ENCODE data around the gene HNRNPM. TPM values are rescaled to one million over a fixed set of nuclear protein-coding genes. Genes with fewer than 3 reads are reported as not detected.

HNRNPM gene
- total RNA-seq, 4 donors from 2014 or later = 42.5 to 74.6 (median 57.8) TPM

- Histone ChIP-seq H3K27ac (peak overlapping the region in 2 of 4 donors; percentile 8 to 100), H3K4me1 (peaks cover 54 to 56% of the 10 kb centered on the region in 2 donors), H3K9me3 (no peaks in the 10 kb centered on the region), H3K36me3 (peaks cover 0 to 12% of the 10 kb centered on the region in 2 donors), H3K27me3 (no peaks in the 10 kb centered on the region), H3K4me3 (no peak overlapping the region)
- DNase-seq = peak; percentile 41 to 54
- in situ Hi-C loops (cut with MboI; ENCODE audit: low sequenced_read_pairs in 4 of 4) = loop anchor here in 2 of 4 donors (5.0 kb wide), 2 partner anchors 39 to 44 kb away; no protein-coding TSS in a partner anchor
- peak in 1 of 2 donors; percentile 18 for ATAC-seq
- intact Hi-C loops (cut with DNase I; ENCODE audit: low total_unique reads) = loop anchor here (1.0 kb wide), 1 partner anchor 42 kb away; no protein-coding TSS in a partner anchor
- TF ChIP-seq CTCF (IDR thresholded peaks at IDR 0.05 in 4 of 5, conservative IDR thresholded peaks at IDR 0.05 in 1 of 5) = peak; percentile 35 to 74 (median 65)
- TF ChIP-seq POLR2A (IDR thresholded peaks at IDR 0.05) = no peak
Observed at GRCh38 chr19:8396563-8397203, 48.1 kb upstream of the HNRNPM start.

GRCh38 chr19:8397271-8397670, 47.5 kb upstream of the HNRNPM start:
- TF ChIP-seq CTCF (IDR thresholded peaks at IDR 0.05 in 4 of 5, conservative IDR thresholded peaks at IDR 0.05 in 1 of 5) (no peak), POLR2A (IDR thresholded peaks at IDR 0.05) (no peak)
- no peak overlapping the region for H3K4me3 ChIP-seq
- no peaks in the 10 kb centered on the region for H3K9me3 ChIP-seq
- peaks cover 2 to 17% of the 10 kb centered on the region in 2 donors for H3K36me3 ChIP-seq
- peak overlapping the region in 1 of 4 donors; percentile 8 for H3K27ac ChIP-seq
- ATAC-seq = no peak
- no peaks in the 10 kb centered on the region for H3K27me3 ChIP-seq
- intact Hi-C loops (cut with DNase I; ENCODE audit: low total_unique reads) = no loop called here
- in situ Hi-C loops (cut with MboI; ENCODE audit: low sequenced_read_pairs in 4 of 4) = loop anchor here in 2 of 4 donors (5.0 kb wide), 2 partner anchors 40 to 45 kb away; no protein-coding TSS in a partner anchor
- H3K4me1 ChIP-seq = peaks cover 48 to 50% of the 10 kb centered on the region in 2 donors
- DNase-seq = no peak

GRCh38 chr19:8397746-8398310, 46.9 kb upstream of the HNRNPM start:
- Histone ChIP-seq H3K9me3 (no peaks in the 10 kb centered on the region), H3K27me3 (no peaks in the 10 kb centered on the region), H3K27ac (no peak overlapping the region), H3K4me3 (no peak overlapping the region), H3K36me3 (peaks cover 2 to 22% of the 10 kb centered on the region in 2 donors), H3K4me1 (peaks cover 43 to 45% of the 10 kb centered on the region in 2 donors)
- DNase-seq (no peak), ATAC-seq (no peak)
- intact Hi-C loops (cut with DNase I; ENCODE audit: low total_unique reads) (no loop called here), in situ Hi-C loops (cut with MboI; ENCODE audit: low sequenced_read_pairs in 4 of 4) (loop anchor here in 2 of 4 donors (5.0 kb wide), 2 partner anchors 41 to 46 kb away; no protein-coding TSS in a partner anchor)
- TF ChIP-seq POLR2A (IDR thresholded peaks at IDR 0.05) = no peak
- no peak for TF ChIP-seq CTCF (IDR thresholded peaks at IDR 0.05 in 4 of 5, conservative IDR thresholded peaks at IDR 0.05 in 1 of 5)

- H3K27ac ChIP-seq = no peak overlapping the region
- no peaks in the 10 kb centered on the region for H3K9me3 ChIP-seq
- H3K27me3 ChIP-seq = no peaks in the 10 kb centered on the region
- DNase-seq (no peak), ATAC-seq (no peak)
- TF ChIP-seq CTCF (IDR thresholded peaks at IDR 0.05 in 4 of 5, conservative IDR thresholded peaks at IDR 0.05 in 1 of 5) (no peak), POLR2A (IDR thresholded peaks at IDR 0.05) (no peak)
- no peak overlapping the region for H3K4me3 ChIP-seq
- peaks cover 38 to 39% of the 10 kb centered on the region in 2 donors for H3K4me1 ChIP-seq
- peaks cover 2 to 27% of the 10 kb centered on the region in 2 donors for H3K36me3 ChIP-seq
- in situ Hi-C loops (cut with MboI; ENCODE audit: low sequenced_read_pairs in 4 of 4) (loop anchor here in 2 of 4 donors (5.0 kb wide), 2 partner anchors 41 to 46 kb away; no protein-coding TSS in a partner anchor), intact Hi-C loops (cut with DNase I; ENCODE audit: low total_unique reads) (no loop called here)
Observed at GRCh38 chr19:8398311-8398771, 46.4 kb upstream of the HNRNPM start.
